Omental fat pad (tissue), 4 donors: ENCODE data around the gene STX19. TPM values are rescaled to one million over a fixed set of nuclear protein-coding genes. Genes with fewer than 3 reads are reported as not detected.

Source experiments
- ATAC-seq: fragments of 150-250 bp; one replicate; pipeline ENCODE4 v1.9.1; 2016; ENCODE audit warnings: mild to moderate bottlenecking, moderate library complexity; ENCODE audit not compliant: low FRiP score
- DNase-seq: peaks from one replicate; pipeline ENCODE4 v3.0.0-alpha.2; 2019; ENCODE audit warnings: low spot score
- CTCF ChIP-seq, 3 donors: fragments of 450-650 bp; IDR thresholded peaks; one replicate each; pipeline ENCODE4 v1.5.1; 2016 to 2017; ENCODE audit warnings: antibody characterized with exemption in 3 of 3, mild to moderate bottlenecking in 3 of 3, moderate library complexity in 2 of 3
- total RNA-seq, 4 donors: library from RNA; depleted of rRNA; stranded (reverse); fragments of >200 nt; gene quantifications; one replicate each; pipeline ENCODE4 v1.1.0, GENCODE V29; 2016

Gene STX19
- total RNA-seq, 4 donors from 2014 or later = not detected

GRCh38 chr3:94008253-94008652, 20.1 kb downstream of the STX19 start:
- no peak for ATAC-seq
- no peak for DNase-seq
- TF ChIP-seq CTCF (IDR thresholded peaks at IDR 0.05) = no peak

GRCh38 chr3:94004301-94004910, 24.0 kb downstream of the STX19 start:
- TF ChIP-seq CTCF (IDR thresholded peaks at IDR 0.05) = no peak
- no peak for DNase-seq
- ATAC-seq = no peak

GRCh38 chr3:94001827-94002495, 26.4 kb downstream of the STX19 start:
- DNase-seq (no peak), ATAC-seq (no peak)
- TF ChIP-seq CTCF (IDR thresholded peaks at IDR 0.05) = no peak

GRCh38 chr3:94001191-94001590, 27.2 kb downstream of the STX19 start:
- DNase-seq (no peak), ATAC-seq (no peak)
- TF ChIP-seq CTCF (IDR thresholded peaks at IDR 0.05) = no peak

- TF ChIP-seq CTCF (IDR thresholded peaks at IDR 0.05) = no peak
- DNase-seq = no peak
- ATAC-seq = no peak
These were observed 34.3 kb downstream of the STX19 start for GRCh38 chr3:93994056-93994455.

- DNase-seq (no peak), ATAC-seq (no peak)
- TF ChIP-seq CTCF (IDR thresholded peaks at IDR 0.05) = no peak
These were observed 36.2 kb downstream of the STX19 start for GRCh38 chr3:93992207-93992606.

GRCh38 chr3:93991631-93992030, 36.8 kb downstream of the STX19 start:
- TF ChIP-seq CTCF (IDR thresholded peaks at IDR 0.05) = no peak
- no peak for ATAC-seq
- DNase-seq = no peak
